ENCODE data around the gene ADGRL1.

DNA sequence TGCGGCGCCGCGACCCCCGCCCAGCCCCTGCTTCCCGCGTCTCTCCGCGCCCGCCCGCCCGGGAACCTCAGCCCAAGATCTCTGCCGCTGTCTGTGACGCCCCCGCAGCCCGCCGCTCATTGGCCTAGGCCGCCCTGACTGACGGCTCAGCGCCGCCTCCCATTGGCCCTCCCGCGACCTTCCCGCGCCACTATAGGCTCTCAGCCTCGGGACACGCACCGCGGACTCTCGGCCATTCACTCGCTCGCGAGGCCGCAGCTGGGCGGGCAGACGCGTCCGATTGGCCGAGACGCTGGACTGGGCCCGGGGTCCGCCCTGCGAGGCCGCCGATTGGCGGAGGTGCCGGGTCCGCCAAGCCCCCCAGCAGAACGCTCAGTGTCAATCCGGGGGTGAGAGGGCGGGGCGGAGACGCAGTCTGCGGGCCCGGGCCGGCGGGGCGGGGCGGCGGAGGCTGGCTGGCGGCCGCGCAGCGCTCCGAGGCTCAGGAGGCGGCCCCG lies 88.3 kb downstream of the ADGRL1 start, which contains the start of gene PRKACA:
- TF ChIP-seq, protein P1, sequence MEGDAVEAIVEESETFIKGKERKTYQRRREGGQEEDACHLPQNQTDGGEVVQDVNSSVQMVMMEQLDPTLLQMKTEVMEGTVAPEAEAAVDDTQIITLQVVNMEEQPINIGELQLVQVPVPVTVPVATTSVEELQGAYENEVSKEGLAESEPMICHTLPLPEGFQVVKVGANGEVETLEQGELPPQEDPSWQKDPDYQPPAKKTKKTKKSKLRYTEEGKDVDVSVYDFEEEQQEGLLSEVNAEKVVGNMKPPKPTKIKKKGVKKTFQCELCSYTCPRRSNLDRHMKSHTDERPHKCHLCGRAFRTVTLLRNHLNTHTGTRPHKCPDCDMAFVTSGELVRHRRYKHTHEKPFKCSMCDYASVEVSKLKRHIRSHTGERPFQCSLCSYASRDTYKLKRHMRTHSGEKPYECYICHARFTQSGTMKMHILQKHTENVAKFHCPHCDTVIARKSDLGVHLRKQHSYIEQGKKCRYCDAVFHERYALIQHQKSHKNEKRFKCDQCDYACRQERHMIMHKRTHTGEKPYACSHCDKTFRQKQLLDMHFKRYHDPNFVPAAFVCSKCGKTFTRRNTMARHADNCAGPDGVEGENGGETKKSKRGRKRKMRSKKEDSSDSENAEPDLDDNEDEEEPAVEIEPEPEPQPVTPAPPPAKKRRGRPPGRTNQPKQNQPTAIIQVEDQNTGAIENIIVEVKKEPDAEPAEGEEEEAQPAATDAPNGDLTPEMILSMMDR (IDR thresholded peaks at IDR 0.05; ENCODE audit: low read depth, low read length, poor library complexity, severe bottlenecking), result no peak
- TF ChIP-seq EZH2phosphoT487 (IDR thresholded peaks at IDR 0.05; ENCODE audit: borderline replicate concordance, low read length), result no peak

Measured in DOHH2 (cell line).